Ovary (tissue), 3 donors: ENCODE data around the gene RYR2.

Experiments
- CTCF ChIP-seq, 3 donors: fragments of 450-650 bp in 2 of 3; fragments of 200-600 bp in 1 of 3; IDR thresholded peaks; one replicate each; pipeline versions ENCODE4 v1.5.1 to v1.8.0; 2016 to 2022; ENCODE audit warnings: antibody characterized with exemption in 3 of 3, mild to moderate bottlenecking in 1 of 3
- EP300 ChIP-seq: sonication (generic); formaldehyde crosslinking; IDR thresholded peaks from one replicate; pipeline ENCODE4 v1.6.1; 2017; ENCODE audit warnings: antibody characterized with exemption
- POLR2A ChIP-seq: fragments of 450-650 bp; IDR thresholded peaks from one replicate; pipeline ENCODE4 v1.6.1; 2017; ENCODE audit warnings: antibody characterized with exemption, mild to moderate bottlenecking, moderate library complexity
- donor health status: DM: no; HTN: no; CAD: no.

DNA sequence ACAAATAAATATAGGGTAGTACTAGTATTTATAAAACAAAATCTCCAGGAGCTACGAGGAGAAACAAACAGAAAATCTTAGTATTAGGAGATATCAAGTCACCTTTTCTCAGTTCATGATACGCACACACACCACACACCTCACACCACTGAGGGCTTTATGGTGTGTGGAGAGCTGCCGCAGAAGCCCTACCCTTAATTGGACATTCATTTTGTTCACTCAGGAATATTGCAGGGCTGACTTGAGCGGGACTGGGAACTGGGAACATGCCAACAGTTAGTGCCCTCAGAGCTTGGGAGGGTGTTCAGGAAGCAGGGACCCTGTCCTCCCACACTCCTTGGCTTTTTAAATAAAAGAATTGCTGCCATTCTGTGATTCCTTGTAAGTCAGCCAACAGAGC is 386.8 kb downstream of the RYR2 start:
- TF ChIP-seq CTCF (IDR thresholded peaks at IDR 0.05) (no peak), POLR2A (no peak), EP300 (no peak)
